Liver (tissue), 9 donors: ENCODE data around the gene SPAG9. TPM values are rescaled to one million over a fixed set of nuclear protein-coding genes. Genes with fewer than 3 reads are reported as not detected.

ENCODE experiments used
- DNase-seq: peaks from one replicate; pipeline ENCODE4 v3.0.0-alpha.2; 2017; ENCODE audit warnings: low spot score
- H3K27ac ChIP-seq, 2 donors: one replicate each; pipeline ENCODE4 v1.7.0; 2013; ENCODE audit warnings: inconsistent platforms in 2 of 2, low read length in 2 of 2, control low read depth in 1 of 2, low read depth in 1 of 2, mild to moderate bottlenecking in 1 of 2
- H3K27me3 ChIP-seq, 4 donors: one replicate each; pipeline versions ENCODE4 v1.6.1 to v1.7.0; 2013; ENCODE audit warnings: low read length in 3 of 4, inconsistent platforms in 1 of 4, mild to moderate bottlenecking in 1 of 4, moderate library complexity in 1 of 4; ENCODE audit not compliant: control insufficient read depth in 4 of 4, insufficient read depth in 4 of 4
- H3K36me3 ChIP-seq, 4 donors: one replicate each; pipeline versions ENCODE4 v1.6.1 to v1.7.0; 2013; ENCODE audit warnings: low read length in 3 of 4, mild to moderate bottlenecking in 3 of 4, low read depth in 1 of 4, moderate library complexity in 1 of 4; ENCODE audit not compliant: control insufficient read depth in 4 of 4, insufficient read depth in 3 of 4
- H3K4me1 ChIP-seq, 4 donors: one replicate each; pipeline versions ENCODE4 v1.6.1 to v1.7.0; 2013; ENCODE audit warnings: low read length in 3 of 4, mild to moderate bottlenecking in 3 of 4, moderate library complexity in 1 of 4; ENCODE audit not compliant: control insufficient read depth in 4 of 4, insufficient read depth in 4 of 4
- H3K4me3 ChIP-seq, 3 donors: one replicate each; pipeline versions ENCODE4 v1.6.1 to v1.7.0; 2013; ENCODE audit warnings: low read length in 3 of 3, control low read depth in 1 of 3, low read depth in 1 of 3, mild to moderate bottlenecking in 1 of 3
- H3K9ac ChIP-seq, 2 donors: one replicate each; pipeline ENCODE4 v1.7.0; 2013; ENCODE audit warnings: low read length in 2 of 2, mild to moderate bottlenecking in 2 of 2, moderate library complexity in 2 of 2, control low read depth in 1 of 2, low read depth in 1 of 2
- H3K9me3 ChIP-seq, 4 donors: one replicate each; pipeline versions ENCODE4 v1.6.1 to v1.7.0; 2013; ENCODE audit warnings: low read length in 3 of 4; ENCODE audit not compliant: control insufficient read depth in 4 of 4
- EGR1 ChIP-seq, 2 donors: IDR thresholded peaks; 2 replicates each; pipeline ENCODE4 v1.6.1; 2016 to 2018; ENCODE audit warnings: antibody characterized with exemption in 2 of 2, low read depth in 2 of 2
- FOXA1 ChIP-seq: IDR thresholded peaks from 2 replicates; pipeline ENCODE4 v1.6.1; 2016; ENCODE audit warnings: antibody characterized with exemption
- FOXA2 ChIP-seq: IDR thresholded peaks from 2 replicates; pipeline ENCODE4 v1.6.1; 2016; ENCODE audit warnings: antibody characterized with exemption
- GABPA ChIP-seq, 2 donors: IDR thresholded peaks in 1 of 2; conservative IDR thresholded peaks in 1 of 2; 2 replicates each; pipeline ENCODE4 v1.6.1; 2016; ENCODE audit warnings: antibody characterized with exemption in 2 of 2, mild to moderate bottlenecking in 1 of 2, moderate library complexity in 1 of 2
- HNF4A ChIP-seq, 2 donors: conservative IDR thresholded peaks; 2 replicates each; pipeline ENCODE4 v1.6.1; 2016; ENCODE audit warnings: antibody characterized with exemption in 2 of 2, mild to moderate bottlenecking in 2 of 2
- HNF4G ChIP-seq: IDR thresholded peaks from 2 replicates; pipeline ENCODE4 v1.6.1; 2016; ENCODE audit warnings: antibody characterized with exemption
- JUND ChIP-seq, 2 donors: IDR thresholded peaks; 2 replicates each; pipeline ENCODE4 v1.6.1; 2016; ENCODE audit warnings: antibody characterized with exemption in 2 of 2
- NR2F2 ChIP-seq: IDR thresholded peaks from 2 replicates; pipeline ENCODE4 v1.6.1; 2016; ENCODE audit warnings: antibody characterized with exemption
- RAD21 ChIP-seq, 2 donors: IDR thresholded peaks; 2 replicates each; pipeline ENCODE4 v1.6.1; 2016; ENCODE audit warnings: antibody characterized with exemption in 2 of 2, mild to moderate bottlenecking in 2 of 2
- RXRA ChIP-seq, 2 donors: IDR thresholded peaks; 2 replicates each; pipeline ENCODE4 v1.6.1; 2017 to 2018; ENCODE audit warnings: antibody characterized with exemption in 2 of 2, mild to moderate bottlenecking in 1 of 2
- SP1 ChIP-seq: IDR thresholded peaks from 2 replicates; pipeline ENCODE4 v1.6.1; 2018; ENCODE audit warnings: antibody characterized with exemption, mild to moderate bottlenecking
- TAF1 ChIP-seq: conservative IDR thresholded peaks from 2 replicates; pipeline ENCODE4 v1.6.1; 2016; ENCODE audit warnings: antibody characterized with exemption, mild to moderate bottlenecking
- YY1 ChIP-seq: IDR thresholded peaks from 2 replicates; pipeline ENCODE4 v1.6.1; 2016; ENCODE audit warnings: antibody characterized with exemption, mild to moderate bottlenecking
- WGBS: extraction: QIAGEN DNeasy Blood & Tissue Kit; methylation state at CpG from one replicate; pipeline ENCODE4 v1.1.7; 2013; 5-methylcytosine and 5-hydroxymethylcytosine counted together
- polyA plus RNA-seq, 2 donors: library from polyadenylated mRNA; stranded (reverse) in 1 of 2; unstranded in 1 of 2; fragments of 200-250 nt in 1 of 2; fragments of >200 nt in 1 of 2; fragmentation: Nextera tagmentation in 1 of 2; extraction: Ambion mirVana in 1 of 2; gene quantifications; one replicate each; pipeline versions ENCODE4 v1.2.1 to v1.2.3, GENCODE V29; 2013 to 2015
- total RNA-seq, 2 donors: library from RNA; depleted of rRNA; stranded (reverse); fragments of >200 nt; gene quantifications; one replicate each; pipeline ENCODE4 v1.2.3, GENCODE V29; 2014
- TF ChIP-seq, protein P1 (sequence below): IDR thresholded peaks from 2 replicates; pipeline ENCODE4 v1.6.1; 2016; ENCODE audit warnings: antibody characterized with exemption
- TF ChIP-seq, protein P2 (sequence below): IDR thresholded peaks from 2 replicates; pipeline ENCODE4 v1.6.1; 2016; ENCODE audit warnings: antibody characterized with exemption, mild to moderate bottlenecking
- TF ChIP-seq, protein P3 (sequence below): fragments of 150-350 bp; IDR thresholded peaks from 2 replicates; pipeline ENCODE4 v1.5.1; 2017; ENCODE audit warnings: improper control_type of control experiment, low read depth, low read length; ENCODE audit not compliant: missing input control
- TF ChIP-seq, protein P4 (sequence below): IDR thresholded peaks from 2 replicates; pipeline ENCODE4 v1.6.1; 2016; ENCODE audit warnings: antibody characterized with exemption
- TF ChIP-seq, protein P5 (sequence below): IDR thresholded peaks from 2 replicates; pipeline ENCODE4 v1.6.1; 2016; ENCODE audit warnings: antibody characterized with exemption
- donor health status: healthy.
- donor health status: healthy.
- donor health status: healthy.
- donor health status: healthy.
- donor health status: healthy.

Gene SPAG9
- total and polyA plus RNA-seq, 4 donors: 12.0 to 94.0 (median 18.4) TPM

DNA sequence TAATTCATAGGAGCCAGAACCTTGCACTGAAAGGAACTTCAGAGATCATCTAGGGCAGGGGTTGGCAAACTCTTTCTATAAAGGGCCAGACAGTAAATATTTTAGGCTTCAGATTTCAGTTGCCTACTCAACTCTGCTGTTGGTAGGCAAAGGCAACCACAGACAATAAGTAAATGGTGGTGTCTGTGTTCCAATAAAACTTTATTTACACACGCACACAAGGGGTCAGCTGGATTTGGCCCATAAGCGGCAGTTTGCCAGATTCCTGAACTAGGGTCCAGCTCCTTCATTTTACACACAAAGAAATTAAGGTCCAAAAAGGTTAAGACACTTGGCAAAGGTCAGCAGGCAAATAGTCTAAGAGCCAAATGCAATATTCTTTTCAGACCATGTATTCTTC is 107.3 kb downstream of the SPAG9 start:
- H3K9me3 ChIP-seq: no peaks in the 10 kb centered on the region
- TF ChIP-seq, protein P1, sequence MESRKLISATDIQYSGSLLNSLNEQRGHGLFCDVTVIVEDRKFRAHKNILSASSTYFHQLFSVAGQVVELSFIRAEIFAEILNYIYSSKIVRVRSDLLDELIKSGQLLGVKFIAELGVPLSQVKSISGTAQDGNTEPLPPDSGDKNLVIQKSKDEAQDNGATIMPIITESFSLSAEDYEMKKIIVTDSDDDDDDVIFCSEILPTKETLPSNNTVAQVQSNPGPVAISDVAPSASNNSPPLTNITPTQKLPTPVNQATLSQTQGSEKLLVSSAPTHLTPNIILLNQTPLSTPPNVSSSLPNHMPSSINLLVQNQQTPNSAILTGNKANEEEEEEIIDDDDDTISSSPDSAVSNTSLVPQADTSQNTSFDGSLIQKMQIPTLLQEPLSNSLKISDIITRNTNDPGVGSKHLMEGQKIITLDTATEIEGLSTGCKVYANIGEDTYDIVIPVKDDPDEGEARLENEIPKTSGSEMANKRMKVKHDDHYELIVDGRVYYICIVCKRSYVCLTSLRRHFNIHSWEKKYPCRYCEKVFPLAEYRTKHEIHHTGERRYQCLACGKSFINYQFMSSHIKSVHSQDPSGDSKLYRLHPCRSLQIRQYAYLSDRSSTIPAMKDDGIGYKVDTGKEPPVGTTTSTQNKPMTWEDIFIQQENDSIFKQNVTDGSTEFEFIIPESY: no peak
- TF ChIP-seq, protein P2, sequence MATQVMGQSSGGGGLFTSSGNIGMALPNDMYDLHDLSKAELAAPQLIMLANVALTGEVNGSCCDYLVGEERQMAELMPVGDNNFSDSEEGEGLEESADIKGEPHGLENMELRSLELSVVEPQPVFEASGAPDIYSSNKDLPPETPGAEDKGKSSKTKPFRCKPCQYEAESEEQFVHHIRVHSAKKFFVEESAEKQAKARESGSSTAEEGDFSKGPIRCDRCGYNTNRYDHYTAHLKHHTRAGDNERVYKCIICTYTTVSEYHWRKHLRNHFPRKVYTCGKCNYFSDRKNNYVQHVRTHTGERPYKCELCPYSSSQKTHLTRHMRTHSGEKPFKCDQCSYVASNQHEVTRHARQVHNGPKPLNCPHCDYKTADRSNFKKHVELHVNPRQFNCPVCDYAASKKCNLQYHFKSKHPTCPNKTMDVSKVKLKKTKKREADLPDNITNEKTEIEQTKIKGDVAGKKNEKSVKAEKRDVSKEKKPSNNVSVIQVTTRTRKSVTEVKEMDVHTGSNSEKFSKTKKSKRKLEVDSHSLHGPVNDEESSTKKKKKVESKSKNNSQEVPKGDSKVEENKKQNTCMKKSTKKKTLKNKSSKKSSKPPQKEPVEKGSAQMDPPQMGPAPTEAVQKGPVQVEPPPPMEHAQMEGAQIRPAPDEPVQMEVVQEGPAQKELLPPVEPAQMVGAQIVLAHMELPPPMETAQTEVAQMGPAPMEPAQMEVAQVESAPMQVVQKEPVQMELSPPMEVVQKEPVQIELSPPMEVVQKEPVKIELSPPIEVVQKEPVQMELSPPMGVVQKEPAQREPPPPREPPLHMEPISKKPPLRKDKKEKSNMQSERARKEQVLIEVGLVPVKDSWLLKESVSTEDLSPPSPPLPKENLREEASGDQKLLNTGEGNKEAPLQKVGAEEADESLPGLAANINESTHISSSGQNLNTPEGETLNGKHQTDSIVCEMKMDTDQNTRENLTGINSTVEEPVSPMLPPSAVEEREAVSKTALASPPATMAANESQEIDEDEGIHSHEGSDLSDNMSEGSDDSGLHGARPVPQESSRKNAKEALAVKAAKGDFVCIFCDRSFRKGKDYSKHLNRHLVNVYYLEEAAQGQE: no peak
- TF ChIP-seq, protein P3, sequence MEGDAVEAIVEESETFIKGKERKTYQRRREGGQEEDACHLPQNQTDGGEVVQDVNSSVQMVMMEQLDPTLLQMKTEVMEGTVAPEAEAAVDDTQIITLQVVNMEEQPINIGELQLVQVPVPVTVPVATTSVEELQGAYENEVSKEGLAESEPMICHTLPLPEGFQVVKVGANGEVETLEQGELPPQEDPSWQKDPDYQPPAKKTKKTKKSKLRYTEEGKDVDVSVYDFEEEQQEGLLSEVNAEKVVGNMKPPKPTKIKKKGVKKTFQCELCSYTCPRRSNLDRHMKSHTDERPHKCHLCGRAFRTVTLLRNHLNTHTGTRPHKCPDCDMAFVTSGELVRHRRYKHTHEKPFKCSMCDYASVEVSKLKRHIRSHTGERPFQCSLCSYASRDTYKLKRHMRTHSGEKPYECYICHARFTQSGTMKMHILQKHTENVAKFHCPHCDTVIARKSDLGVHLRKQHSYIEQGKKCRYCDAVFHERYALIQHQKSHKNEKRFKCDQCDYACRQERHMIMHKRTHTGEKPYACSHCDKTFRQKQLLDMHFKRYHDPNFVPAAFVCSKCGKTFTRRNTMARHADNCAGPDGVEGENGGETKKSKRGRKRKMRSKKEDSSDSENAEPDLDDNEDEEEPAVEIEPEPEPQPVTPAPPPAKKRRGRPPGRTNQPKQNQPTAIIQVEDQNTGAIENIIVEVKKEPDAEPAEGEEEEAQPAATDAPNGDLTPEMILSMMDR: no peak
- TF ChIP-seq FOXA1: no peak
- TF ChIP-seq YY1: no peak
- TF ChIP-seq EGR1 (IDR thresholded peaks at IDR 0.05; ENCODE audit: low read depth in 2 of 2): no peak
- no peak for TF ChIP-seq FOXA2
- TF ChIP-seq HNF4A (conservative IDR thresholded peaks at IDR 0.05): no peak
- TF ChIP-seq GABPA (IDR thresholded peaks at IDR 0.05 in 1 of 2, conservative IDR thresholded peaks at IDR 0.05 in 1 of 2): no peak
- TF ChIP-seq JUND (IDR thresholded peaks at IDR 0.05): no peak
- no peak for TF ChIP-seq SP1
- TF ChIP-seq NR2F2: no peak
- no peak for TF ChIP-seq HNF4G
- no peak for TF ChIP-seq TAF1
- TF ChIP-seq RAD21 (IDR thresholded peaks at IDR 0.05): no peak
- no peak for TF ChIP-seq RXRA (IDR thresholded peaks at IDR 0.05)
- TF ChIP-seq, protein P4, sequence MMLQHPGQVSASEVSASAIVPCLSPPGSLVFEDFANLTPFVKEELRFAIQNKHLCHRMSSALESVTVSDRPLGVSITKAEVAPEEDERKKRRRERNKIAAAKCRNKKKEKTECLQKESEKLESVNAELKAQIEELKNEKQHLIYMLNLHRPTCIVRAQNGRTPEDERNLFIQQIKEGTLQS: no peak
- TF ChIP-seq, protein P5, sequence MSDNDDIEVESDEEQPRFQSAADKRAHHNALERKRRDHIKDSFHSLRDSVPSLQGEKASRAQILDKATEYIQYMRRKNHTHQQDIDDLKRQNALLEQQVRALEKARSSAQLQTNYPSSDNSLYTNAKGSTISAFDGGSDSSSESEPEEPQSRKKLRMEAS: no peak
- 97% methylated on average over 2 of the region's 2 CpGs for WGBS
- H3K27me3 ChIP-seq: no peaks in the 10 kb centered on the region
- H3K27ac ChIP-seq: no peak overlapping the region
- DNase-seq: no peak
- H3K4me1 ChIP-seq: no peaks in the 10 kb centered on the region
- H3K36me3 ChIP-seq: peaks cover 2 to 18% (median 16%) of the 10 kb centered on the region in 4 donors
- no peak overlapping the region for H3K9ac ChIP-seq
- H3K4me3 ChIP-seq: no peak overlapping the region
